HCT116 (cell line): ENCODE measurements around the gene STK4. TPM values are rescaled to one million over a fixed set of nuclear protein-coding genes. Genes with fewer than 3 reads are reported as not detected.
A peak's percentile ranks its signal among the peaks of the same experiment; 100 is the strongest.

ENCODE experiments used
- ATAC-seq: fragments of 200-7000 bp; cut with Tn5 transposase; 2 replicates; pipeline ENCODE4 v1.9.1; 2020; ENCODE audit warnings: mild to moderate bottlenecking, moderate library complexity
- BruUV-seq: library from RNA; stranded (reverse); fragments of 400-500 nt; replicated peaks from 2 replicates; lab custom pipeline; 2021; lab: Mats Ljungman, UMichigan
- CTCF ChIA-PET: fragments of 300-600 bp; sonication (Branson Sonifier 250); formaldehyde crosslinking; loops from one replicate; lab custom pipeline; 2021; ENCODE audit warnings: antibody characterized with exemption; lab: Charles Lee
- POLR2A ChIA-PET: fragments of 300-600, 350-600 bp; sonication (Branson Sonifier 250); formaldehyde crosslinking; loops from one replicate; lab custom pipeline; 2021; ENCODE audit warnings: antibody characterized with exemption; lab: Charles Lee
- RAD21 ChIA-PET, 2 experiments: fragments of 300-600 bp; sonication (Branson Sonifier 250); formaldehyde crosslinking; loops; one replicate each; lab custom pipeline; 2023; ENCODE audit warnings: low total read pairs in 2 of 2; ENCODE audit not compliant: uncharacterized antibody in 2 of 2, unreplicated experiment in 2 of 2, low non-redundant PET in 1 of 2; lab: Charles Lee
- DNase-seq: peaks from one replicate; pipeline ENCODE4 v3.0.0-alpha.2; 2010; ENCODE audit warnings: low read depth, low spot score
- H2AFZ ChIP-seq: fragments of 200-600 bp; shearing (Covaris generic), sonication (generic); 2 replicates; pipeline ENCODE4 v1.6.1; 2017; ENCODE audit warnings: low read depth, mixed run types, mixed read lengths, antibody characterized with exemption, low read length; ENCODE audit not compliant: poor library complexity, severe bottlenecking
- H3K27ac ChIP-seq: 2 replicates; pipeline ENCODE4 v1.5.1; 2012; ENCODE audit warnings: low read depth, low read length
- H3K27me3 ChIP-seq: fragments of 200-600 bp; sonication (generic); 2 replicates; pipeline ENCODE4 v1.6.1; 2016; ENCODE audit warnings: mixed run types, low read length, mixed read lengths; ENCODE audit not compliant: insufficient read depth
- H3K36me3 ChIP-seq, 2 experiments: fragments of 200-500 bp in 1 of 2; fragments of 200-600 bp in 1 of 2; sonication (Bioruptor generic) in 1 of 2; sonication (generic) in 1 of 2; 2 replicates each; pipeline versions ENCODE4 v1.5.1 to v1.6.1; 2014 to 2016; ENCODE audit warnings: low read length in 2 of 2, inconsistent platforms in 1 of 2, mixed read lengths in 1 of 2, mixed run types in 1 of 2; ENCODE audit not compliant: insufficient read depth in 2 of 2, control insufficient read depth in 1 of 2
- H3K4me1 ChIP-seq, 2 experiments: fragments of 200-600 bp in 1 of 2; sonication (generic) in 1 of 2; 2 replicates each; pipeline versions ENCODE4 v1.5.1 to v1.6.1; 2012 to 2017; ENCODE audit warnings: low read length in 2 of 2, inconsistent platforms in 1 of 2, mild to moderate bottlenecking in 1 of 2, mixed read lengths in 1 of 2, mixed run types in 1 of 2, moderate library complexity in 1 of 2; ENCODE audit not compliant: insufficient read depth in 2 of 2, control insufficient read depth in 1 of 2
- H3K4me2 ChIP-seq: fragments of 200-600 bp; sonication (generic); 2 replicates; pipeline ENCODE4 v1.6.1; 2017; ENCODE audit warnings: mixed run types, low read length, mixed read lengths
- H3K4me3 ChIP-seq, 2 experiments: fragments of 200-600 bp in 1 of 2; sonication (generic) in 1 of 2; replicated peaks in 1 of 2; 2 replicates each; pipeline ENCODE4 v1.5.1; 2011 to 2016; ENCODE audit warnings: low read length in 2 of 2, control low read depth in 1 of 2, low read depth in 1 of 2, mild to moderate bottlenecking in 1 of 2, mixed read lengths in 1 of 2, mixed run types in 1 of 2
- H3K79me2 ChIP-seq: fragments of 200-600 bp; sonication (generic); 2 replicates; pipeline ENCODE4 v1.6.1; 2017; ENCODE audit warnings: mild to moderate bottlenecking, mixed run types, low read length, moderate library complexity, mixed read lengths; ENCODE audit not compliant: insufficient read depth
- H3K9ac ChIP-seq: fragments of 200-600 bp; sonication (generic); 2 replicates; pipeline ENCODE4 v1.6.1; 2016; ENCODE audit warnings: low read length, mixed read lengths
- H3K9me2 ChIP-seq: fragments of 200-600 bp; sonication (generic), shearing (Covaris generic); 2 replicates; pipeline ENCODE4 v1.6.1; 2017; ENCODE audit warnings: mixed run types, mild to moderate bottlenecking, moderate library complexity; ENCODE audit not compliant: insufficient read depth
- H3K9me3 ChIP-seq, 2 experiments: fragments of 200-500 bp in 1 of 2; fragments of 200-600 bp in 1 of 2; sonication (Bioruptor generic) in 1 of 2; sonication (generic) in 1 of 2; 2 replicates each; pipeline ENCODE4 v1.6.1; 2014 to 2017; ENCODE audit warnings: low read length in 2 of 2, mixed read lengths in 2 of 2, inconsistent platforms in 1 of 2, low read depth in 1 of 2, mild to moderate bottlenecking in 1 of 2, mixed run types in 1 of 2, moderate library complexity in 1 of 2; ENCODE audit not compliant: control insufficient read depth in 1 of 2, insufficient read depth in 1 of 2
- H4K20me1 ChIP-seq: fragments of 200-600 bp; sonication (generic), shearing (Covaris generic); 2 replicates; pipeline ENCODE4 v1.6.1; 2017; ENCODE audit warnings: mixed run types, mild to moderate bottlenecking, moderate library complexity; ENCODE audit not compliant: insufficient read depth
- ATF3 ChIP-seq: IDR thresholded peaks from 2 replicates; pipeline ENCODE4 v1.6.1; 2012
- CBX3 ChIP-seq: IDR thresholded peaks from 2 replicates; pipeline ENCODE4 v1.6.1; 2012; ENCODE audit warnings: low read depth
- CEBPB ChIP-seq: IDR thresholded peaks from 2 replicates; pipeline ENCODE4 v1.6.1; 2012; ENCODE audit warnings: low read depth
- CTCF ChIP-seq, 3 experiments: fragments of 200-600 bp in 1 of 3; sonication (generic) in 1 of 3; IDR thresholded peaks in 2 of 3; conservative IDR thresholded peaks in 1 of 3; 2 replicates each; pipeline ENCODE4 v1.5.1; 2012 to 2017; ENCODE audit warnings: low read depth in 2 of 3, low read length in 2 of 3, antibody characterized with exemption in 1 of 3, borderline replicate concordance in 1 of 3, control low read depth in 1 of 3, mild to moderate bottlenecking in 1 of 3, mixed read lengths in 1 of 3, mixed run types in 1 of 3, moderate library complexity in 1 of 3; ENCODE audit not compliant: insufficient read depth in 1 of 3
- ELF1 ChIP-seq: IDR thresholded peaks from 2 replicates; pipeline ENCODE4 v1.6.1; 2012; ENCODE audit warnings: low read depth, borderline replicate concordance
- EZH2 ChIP-seq: fragments of 200-600 bp; sonication (generic); IDR thresholded peaks from 2 replicates; pipeline ENCODE4 v1.6.1; 2017; ENCODE audit warnings: antibody characterized with exemption, mixed run types
- EZH2phosphoT487 ChIP-seq: fragments of 200-600 bp; IDR thresholded peaks from 2 replicates; pipeline ENCODE4 v1.6.1; 2018; ENCODE audit warnings: antibody characterized with exemption, borderline replicate concordance
- JUND ChIP-seq: IDR thresholded peaks from 2 replicates; pipeline ENCODE4 v1.6.1; 2012
- MAX ChIP-seq: IDR thresholded peaks from 2 replicates; pipeline ENCODE4 v1.6.1; 2012
- REST ChIP-seq: IDR thresholded peaks from 2 replicates; pipeline ENCODE4 v1.6.1; 2012; ENCODE audit warnings: low read depth
- SP1 ChIP-seq: IDR thresholded peaks from 2 replicates; pipeline ENCODE4 v1.6.1; 2012; ENCODE audit warnings: low read depth
- TCF7L2 ChIP-seq: IDR thresholded peaks from 2 replicates; pipeline ENCODE4 v1.7.0; 2011; ENCODE audit warnings: borderline replicate concordance, inconsistent platforms; ENCODE audit not compliant: insufficient read depth, insufficient read length; ENCODE audit errors: extremely low read depth
- YY1 ChIP-seq: IDR thresholded peaks from 2 replicates; pipeline ENCODE4 v1.6.1; 2011; ENCODE audit warnings: low read length, low read depth, moderate library complexity, mild to moderate bottlenecking; ENCODE audit not compliant: insufficient replicate concordance; ENCODE audit errors: extremely low read depth
- intact Hi-C: fragments of 100-400 bp; cut with micrococcal nuclease; formaldehyde crosslinking; loops from 2 replicates; pipeline ENCODE4 v1.10.0; 2022
- total RNA-seq: library from RNA; stranded (reverse); gene quantifications from one replicate; pipeline ENCODE4 v1.2.1, GENCODE V29; 2021; ENCODE audit not compliant: unreplicated experiment

Gene STK4
- total RNA-seq, 1 experiment from 2014 or later, result 45.4 TPM

- Histone ChIP-seq H3K9ac (no peak overlapping the region), H3K27me3 (no peaks in the 10 kb centered on the region), H3K9me2 (no peaks in the 10 kb centered on the region), H3K79me2 (peaks cover 6% of the 10 kb centered on the region; the same call in 1 of the 2 replicates), H4K20me1 (no peaks in the 10 kb centered on the region), H3K4me2 (no peak overlapping the region), H3K27ac (no peak overlapping the region), H3K9me3 (no peaks in the 10 kb centered on the region), H3K36me3 (peaks cover 2% of the 10 kb centered on the region in 2 experiments; a peak in 2 of 4 replicates), H2AFZ (no peak overlapping the region), H3K4me1 (no peaks in the 10 kb centered on the region), H3K4me3 (no peak overlapping the region)
- intact Hi-C loops, result no loop called here
- ATAC-seq (no peak), DNase-seq (no peak)
- no peak for TF ChIP-seq SP1
- TF ChIP-seq REST, result peak; percentile 11; the same call in 1 of the 2 replicates
- TF ChIP-seq TCF7L2, result no peak
- CTCF ChIA-PET, result interaction anchor here (1.1 to 1.5 kb wide), 5 partner anchors 8 to 274 kb away, joined by 3 to 6 read pairs (median 5); no protein-coding TSS in a partner anchor
- BruUV-seq, result no TSS peak
- RAD21 ChIA-PET, result no interaction called here
- POLR2A ChIA-PET, result no interaction called here
These were observed 53.4 kb downstream of the STK4 start for GRCh38 chr20:45019762-45020123.

GRCh38 chr20:45020236-45020886 lies 54.0 kb downstream of the STK4 start:
- H3K4me3 ChIP-seq, result no peak overlapping the region
- no peak overlapping the region for H3K27ac ChIP-seq
- ChIA-PET RAD21 (interaction anchor here in 1 of 2 experiments (0.6 to 0.7 kb wide), 2 partner anchors 44 to 91 kb away, joined by 3 to 5 read pairs; no protein-coding TSS in a partner anchor), CTCF (interaction anchor here (1.0 to 1.5 kb wide), 5 partner anchors 9 to 274 kb away, joined by 3 to 6 read pairs (median 4); no protein-coding TSS in a partner anchor), POLR2A (no interaction called here)
- no TSS peak for BruUV-seq
- no peak overlapping the region for H3K9ac ChIP-seq
- TF ChIP-seq CTCF (IDR thresholded peaks at IDR 0.05 in 2 of 3, conservative IDR thresholded peaks at IDR 0.05 in 1 of 3; ENCODE audit: borderline replicate concordance in 1 of 3, insufficient read depth in 1 of 3, low read depth in 2 of 3, low read length in 2 of 3) (no peak), YY1 (no peak), MAX (no peak), ATF3 (no peak), CEBPB (no peak), JUND (no peak), ELF1 (no peak), EZH2 (no peak), CBX3 (no peak), EZH2phosphoT487 (no peak)
- no peaks in the 10 kb centered on the region for H3K27me3 ChIP-seq
- no peak overlapping the region for H2AFZ ChIP-seq
- DNase-seq (no peak), ATAC-seq (no peak)
- H3K4me1 ChIP-seq, result no peaks in the 10 kb centered on the region
- H3K79me2 ChIP-seq, result peaks cover 6% of the 10 kb centered on the region; the same call in 1 of the 2 replicates
- no peaks in the 10 kb centered on the region for H3K9me2 ChIP-seq
- H3K9me3 ChIP-seq, result no peaks in the 10 kb centered on the region
- no peak overlapping the region for H3K4me2 ChIP-seq
- intact Hi-C loops, result no loop called here
- peaks cover 8% of the 10 kb centered on the region in 2 experiments; a peak in 2 of 4 replicates for H3K36me3 ChIP-seq
- H4K20me1 ChIP-seq, result no peaks in the 10 kb centered on the region
